ENCODE results near the gene SEMA4B. TPM values are rescaled to one million over a fixed set of nuclear protein-coding genes. Genes with fewer than 3 reads are reported as not detected.

The SEMA4B gene
- total and polyA plus RNA-seq, 9 of the 15 experiments (the other 6 are each of a cell fraction or from before 2014, with no cell fraction given), result 1.3 to 33.6 (median 11.0) TPM

GRCh38 chr15:90232941-90233386 lies 31.8 kb downstream of the SEMA4B start (continued):
- TF ChIP-seq ZNF707 (CRISPR knock-in tag; conservative IDR thresholded peaks at IDR 0.05) (no peak), ZKSCAN1 (IDR thresholded peaks at IDR 0.05; ENCODE audit: low read depth, low read length) (peak; percentile 60; the same call in 1 of the 2 replicates), EP400 (IDR thresholded peaks at IDR 0.05) (0 out of 2 replicates have a peak, but pooled peaks have one; percentile 64), ZNF395 (CRISPR knock-in tag; IDR thresholded peaks at IDR 0.05) (0 out of 2 replicates have a peak, but pooled peaks have one; percentile 34), RB1 (IDR thresholded peaks at IDR 0.05; ENCODE audit: low read depth) (peak; percentile 40; the same call in 1 of the 2 replicates), ZEB2 (IDR thresholded peaks at IDR 0.05) (peak; percentile 40; the same call in 1 of the 2 replicates), KLF6 (CRISPR knock-in tag; IDR thresholded peaks at IDR 0.05; ENCODE audit: borderline replicate concordance) (no peak), EHMT2 (IDR thresholded peaks at IDR 0.05) (peak; percentile 24; the same call in 1 of the 2 replicates), GATA2 (CRISPR knock-in tag; IDR thresholded peaks at IDR 0.05) (0 out of 2 replicates have a peak, but pooled peaks have one; percentile 42), ATF4 (CRISPR knock-in tag; IDR thresholded peaks at IDR 0.05) (peak; percentile 20; the same call in 1 of the 2 replicates), CREB3L1 (IDR thresholded peaks at IDR 0.05; ENCODE audit: borderline replicate concordance, low read depth) (no peak), SMARCE1 (IDR thresholded peaks at IDR 0.05) (peak; percentile 41; the same call in 1 of the 2 replicates), GATAD2A (IDR thresholded peaks at IDR 0.05) (0 out of 2 replicates have a peak, but pooled peaks have one; percentile 20), DPF2 (IDR thresholded peaks at IDR 0.05) (peak; percentile 55), ELK3 (CRISPR knock-in tag; IDR thresholded peaks at IDR 0.05) (no peak), SMC3 (conservative IDR thresholded peaks at IDR 0.05; ENCODE audit: insufficient read depth, low read depth, low read length) (0 out of 2 replicates have a peak, but pooled peaks have one; percentile 9), UBTF (IDR thresholded peaks at IDR 0.05; ENCODE audit: borderline replicate concordance in 1 of 2, low read depth in 2 of 2, low read length in 2 of 2) (peak in 1 of 2 experiments; percentile 72; a peak in 1 of 4 replicates), TFAP4 (CRISPR knock-in tag; IDR thresholded peaks at IDR 0.05; ENCODE audit: borderline replicate concordance) (peak; percentile 3; the same call in 1 of the 2 replicates), ARNT (IDR thresholded peaks at IDR 0.05) (peak in 1 of 2 experiments; percentile 36; a peak in 1 of 4 replicates)
